BJ (cell line): ENCODE results near the gene GALNT12. TPM values are rescaled to one million over a fixed set of nuclear protein-coding genes. Genes with fewer than 3 reads are reported as not detected.

Source experiments
- CTCF ChIA-PET: fragments of 350-600 bp; formaldehyde crosslinking; extraction: SDS; loops from one replicate; lab custom pipeline; 2021; ENCODE audit warnings: antibody characterized with exemption, inconsistent platforms; lab: Yijun Ruan, JAX
- POLR2A ChIA-PET: fragments of 300-600 bp; sonication (Branson Sonifier 250); formaldehyde crosslinking; extraction: SDS; loops from one replicate; lab custom pipeline; 2021; ENCODE audit warnings: antibody characterized with exemption; lab: Charles Lee
- DNase-seq: peaks from one replicate; pipeline ENCODE4 v3.0.0-alpha.2; 2011; ENCODE audit warnings: low read depth
- H3K27me3 ChIP-seq: 2 replicates; pipeline ENCODE4 v1.6.0; 2011; ENCODE audit warnings: low read length; ENCODE audit not compliant: control insufficient read depth, insufficient read depth
- H3K36me3 ChIP-seq: 2 replicates; pipeline ENCODE4 v1.5.1; 2011; ENCODE audit warnings: low read length; ENCODE audit not compliant: control insufficient read depth, insufficient read depth
- H3K4me3 ChIP-seq: 2 replicates; pipeline ENCODE4 v1.5.1; 2011; ENCODE audit warnings: low read depth, mild to moderate bottlenecking, control low read depth, low read length
- polyA plus RNA-seq: library from polyadenylated mRNA; depleted of rRNA; stranded (reverse); fragments of >200 nt; gene quantifications from 2 replicates; pipeline ENCODE4 v1.2.3, GENCODE V29; 2011
- TF ChIP-seq, protein P1 (sequence below): IDR thresholded peaks from 2 replicates; pipeline ENCODE4 v1.5.1; 2011; ENCODE audit warnings: low read depth, mild to moderate bottlenecking, control low read depth, inconsistent platforms, low read length, moderate library complexity; ENCODE audit not compliant: insufficient read depth

The GALNT12 gene
- polyA plus RNA-seq, 1 experiment = 4.2 TPM

- DNase-seq = no peak
- Histone ChIP-seq H3K4me3 (no peak overlapping the region), H3K27me3 (no peaks in the 10 kb centered on the region), H3K36me3 (peaks cover 10% of the 10 kb centered on the region)
- CTCF ChIA-PET = interaction anchor here (0.6 to 6.0 kb wide), 3 partner anchors 8 to 1630 kb away, joined by 3 to 52 read pairs (median 3); no protein-coding TSS in a partner anchor
- POLR2A ChIA-PET = no interaction called here
- TF ChIP-seq, protein P1, sequence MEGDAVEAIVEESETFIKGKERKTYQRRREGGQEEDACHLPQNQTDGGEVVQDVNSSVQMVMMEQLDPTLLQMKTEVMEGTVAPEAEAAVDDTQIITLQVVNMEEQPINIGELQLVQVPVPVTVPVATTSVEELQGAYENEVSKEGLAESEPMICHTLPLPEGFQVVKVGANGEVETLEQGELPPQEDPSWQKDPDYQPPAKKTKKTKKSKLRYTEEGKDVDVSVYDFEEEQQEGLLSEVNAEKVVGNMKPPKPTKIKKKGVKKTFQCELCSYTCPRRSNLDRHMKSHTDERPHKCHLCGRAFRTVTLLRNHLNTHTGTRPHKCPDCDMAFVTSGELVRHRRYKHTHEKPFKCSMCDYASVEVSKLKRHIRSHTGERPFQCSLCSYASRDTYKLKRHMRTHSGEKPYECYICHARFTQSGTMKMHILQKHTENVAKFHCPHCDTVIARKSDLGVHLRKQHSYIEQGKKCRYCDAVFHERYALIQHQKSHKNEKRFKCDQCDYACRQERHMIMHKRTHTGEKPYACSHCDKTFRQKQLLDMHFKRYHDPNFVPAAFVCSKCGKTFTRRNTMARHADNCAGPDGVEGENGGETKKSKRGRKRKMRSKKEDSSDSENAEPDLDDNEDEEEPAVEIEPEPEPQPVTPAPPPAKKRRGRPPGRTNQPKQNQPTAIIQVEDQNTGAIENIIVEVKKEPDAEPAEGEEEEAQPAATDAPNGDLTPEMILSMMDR = no peak
Observed at GRCh38 chr9:98783518-98784226, 23.8 kb upstream of the GALNT12 start.

- Histone ChIP-seq H3K4me3 (no peak overlapping the region), H3K27me3 (no peaks in the 10 kb centered on the region), H3K36me3 (peaks cover 10% of the 10 kb centered on the region)
- CTCF ChIA-PET = interaction anchor here (0.9 to 6.0 kb wide), 4 partner anchors 10 to 581 kb away, joined by 3 to 52 read pairs (median 3); no protein-coding TSS in a partner anchor
- no peak for DNase-seq
- TF ChIP-seq, protein P1 = no peak
- POLR2A ChIA-PET = no interaction called here
Observed at GRCh38 chr9:98784831-98785806, 22.4 kb upstream of the GALNT12 start.

DNA sequence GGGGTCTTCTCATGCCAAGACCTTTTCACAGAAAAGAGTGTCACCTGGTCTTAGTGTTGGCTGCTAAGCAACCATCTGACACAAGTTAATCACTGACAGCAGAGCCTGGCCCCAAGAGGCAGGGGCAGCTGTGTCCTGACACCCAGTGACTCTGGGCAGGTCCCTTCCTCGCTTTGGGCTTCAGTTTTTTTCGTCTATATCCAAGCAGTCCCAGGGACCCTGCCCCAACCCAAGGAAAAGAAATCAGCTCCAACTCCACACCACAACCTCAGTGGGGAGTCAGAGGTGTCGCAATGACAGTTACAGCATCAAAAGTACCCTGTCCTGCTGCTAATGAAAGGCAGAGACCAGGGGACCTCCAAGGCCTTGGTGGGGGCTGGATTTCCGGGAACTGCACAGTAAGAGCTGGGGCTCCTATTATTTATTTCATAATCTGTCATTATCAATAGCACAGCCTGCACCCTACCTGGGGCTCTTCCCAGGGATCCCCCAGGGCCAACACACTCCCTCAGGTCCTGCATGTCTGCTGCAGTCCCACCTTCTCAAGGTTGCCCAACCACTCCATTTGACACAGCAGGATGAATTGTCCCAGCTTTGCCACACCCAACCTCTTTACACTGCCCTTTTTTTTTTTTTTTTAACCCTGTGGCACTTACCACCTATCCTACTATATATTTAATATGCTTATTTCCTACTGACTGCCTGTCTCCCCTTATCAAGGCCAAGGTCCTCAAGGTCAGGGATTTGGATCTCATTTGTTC is 20.5 kb upstream of the GALNT12 start:
- TF ChIP-seq, protein P1 = no peak
- peaks cover 7% of the 10 kb centered on the region for H3K36me3 ChIP-seq
- no peaks in the 10 kb centered on the region for H3K27me3 ChIP-seq
- ChIA-PET POLR2A (no interaction called here), CTCF (interaction anchor here (0.6 to 6.0 kb wide), 3 partner anchors 11 to 190 kb away, joined by 3 to 52 read pairs (median 3); no protein-coding TSS in a partner anchor)
- no peak overlapping the region for H3K4me3 ChIP-seq
- DNase-seq = no peak

DNA sequence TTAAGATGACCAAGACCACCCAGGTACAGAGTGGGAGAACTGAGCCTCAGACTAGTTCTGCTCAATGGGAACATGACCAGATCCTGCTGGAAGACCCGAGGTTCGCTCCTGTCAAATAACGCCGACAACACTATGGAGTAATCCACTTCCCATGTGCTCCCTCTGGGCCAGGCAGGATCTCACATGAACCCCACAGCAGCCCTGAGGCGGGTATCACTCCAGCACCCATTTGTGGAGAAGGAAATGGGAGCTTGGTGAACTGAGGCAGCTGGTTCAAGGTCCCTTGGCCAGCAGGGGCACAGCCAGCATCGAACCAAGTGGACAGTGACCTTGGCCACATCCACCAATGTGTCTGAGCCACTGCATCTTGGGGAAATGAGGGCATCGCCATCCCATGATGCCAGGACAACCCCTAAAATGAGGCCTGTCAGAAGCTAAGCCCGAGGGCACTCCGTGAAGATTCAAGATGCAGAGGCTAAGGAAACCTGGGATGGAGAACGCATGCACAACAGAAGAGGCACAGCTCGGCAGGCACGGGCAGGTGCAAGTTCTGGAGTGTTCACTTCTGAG is 19.6 kb upstream of the GALNT12 start:
- CTCF ChIA-PET = interaction anchor here (6.0 kb wide), 1 partner anchor 12 kb away, joined by 52 read pairs; no protein-coding TSS in a partner anchor
- no peak overlapping the region for H3K4me3 ChIP-seq
- H3K27me3 ChIP-seq = no peaks in the 10 kb centered on the region
- TF ChIP-seq, protein P1 = no peak
- DNase-seq = no peak
- peaks cover 6% of the 10 kb centered on the region for H3K36me3 ChIP-seq
- POLR2A ChIA-PET = no interaction called here
